ENCODE measurements around the gene LHFPL3.

LHFPL3 gene

GRCh38 chr7:104955276-104955675 lies 626.9 kb downstream of the LHFPL3 start:
- peaks cover 33% of the 10 kb centered on the region for H3K4me1 ChIP-seq (ENCODE audit: control insufficient read depth, insufficient read depth, low read length)
- H3K36me3 ChIP-seq (ENCODE audit: control insufficient read depth, insufficient read depth, low read length, severe bottlenecking) = no peaks in the 10 kb centered on the region
- no peak overlapping the region for H3K4me3 ChIP-seq (ENCODE audit: low read length)
- no peaks in the 10 kb centered on the region for H3K9me3 ChIP-seq (ENCODE audit: control insufficient read depth, low read length)
- no peak for DNase-seq (ENCODE audit: low read depth)
- H3K9ac ChIP-seq (ENCODE audit: low read length) = no peak overlapping the region
- no peaks in the 10 kb centered on the region for H3K27me3 ChIP-seq (replicated peaks; ENCODE audit: control insufficient read depth, insufficient read depth, low read length)
